GM23338 (cell line): ENCODE results near the gene ARID1B. TPM values are rescaled to one million over a fixed set of nuclear protein-coding genes. Genes with fewer than 3 reads are reported as not detected.

Experiments
- ATAC-seq: fragments of 200-7000 bp; cut with Tn5 transposase; 3 replicates; pipeline ENCODE4 v1.9.1; 2020
- DNase-seq: peaks from one replicate; pipeline ENCODE4 v3.0.0-alpha.2; 2015; ENCODE audit warnings: low spot score
- H2AFZ ChIP-seq: fragments of 200-600 bp; sonication (generic); 2 replicates; pipeline ENCODE4 v1.8.0; 2016; ENCODE audit warnings: antibody characterized with exemption, mild to moderate bottlenecking, moderate library complexity
- H3F3A ChIP-seq: fragments of 200-600 bp; sonication (generic); replicated peaks from 2 replicates; pipeline ENCODE4 v1.8.0; 2017; ENCODE audit warnings: antibody characterized with exemption, mixed run types, low read depth
- H3K27ac ChIP-seq: fragments of 200-600 bp; sonication (generic); 2 replicates; pipeline ENCODE4 v1.6.1; 2016; ENCODE audit warnings: low read depth
- H3K27me3 ChIP-seq: fragments of 200-600 bp; sonication (generic); 2 replicates; pipeline ENCODE4 v1.8.0; 2016; ENCODE audit warnings: mild to moderate bottlenecking, mixed run types, moderate library complexity; ENCODE audit not compliant: insufficient read depth
- H3K36me3 ChIP-seq: fragments of 200-600 bp; sonication (generic); 2 replicates; pipeline ENCODE4 v1.8.0; 2016; ENCODE audit warnings: mild to moderate bottlenecking; ENCODE audit not compliant: insufficient read depth
- H3K4me1 ChIP-seq: fragments of 200-600 bp; sonication (generic); 2 replicates; pipeline ENCODE4 v1.8.0; 2016; ENCODE audit warnings: mild to moderate bottlenecking, moderate library complexity; ENCODE audit not compliant: insufficient read depth
- H3K4me2 ChIP-seq: fragments of 200-600 bp; sonication (generic); 2 replicates; pipeline ENCODE4 v1.7.1; 2017; ENCODE audit warnings: mixed run types
- H3K4me3 ChIP-seq: fragments of 200-600 bp; sonication (generic); 2 replicates; pipeline ENCODE4 v1.6.1; 2016; ENCODE audit warnings: mixed run types
- H3K79me2 ChIP-seq: fragments of 200-600 bp; sonication (generic); replicated peaks from 2 replicates; pipeline ENCODE4 v1.8.0; 2017; ENCODE audit warnings: mild to moderate bottlenecking; ENCODE audit not compliant: insufficient read depth
- H3K9me2 ChIP-seq: fragments of 200-600 bp; sonication (generic); 2 replicates; pipeline ENCODE4 v1.8.0; 2017; ENCODE audit not compliant: insufficient read depth
- H4K20me1 ChIP-seq: fragments of 200-600 bp; sonication (generic); replicated peaks from 2 replicates; pipeline ENCODE4 v1.8.0; 2017; ENCODE audit warnings: mild to moderate bottlenecking; ENCODE audit not compliant: insufficient read depth
- H3K27ac Mint-ChIP-seq: 2 replicates; pipeline ENCODE4 v1.8.0; 2020; ENCODE audit warnings: inconsistent platforms, mild to moderate bottlenecking, moderate library complexity, mixed read lengths
- H3K27me3 Mint-ChIP-seq: 3 replicates; pipeline ENCODE4 v1.8.0; 2022; ENCODE audit warnings: low read depth, mild to moderate bottlenecking, moderate library complexity, mixed read lengths, inconsistent platforms; ENCODE audit not compliant: insufficient read depth, poor library complexity
- H3K36me3 Mint-ChIP-seq: 3 replicates; pipeline ENCODE4 v1.8.0; 2021; ENCODE audit warnings: low read depth, mild to moderate bottlenecking, inconsistent platforms, moderate library complexity, mixed read lengths
- H3K4me1 Mint-ChIP-seq: 3 replicates; pipeline ENCODE4 v1.8.0; 2020; ENCODE audit warnings: mild to moderate bottlenecking, inconsistent platforms, mixed read lengths
- H3K4me3 Mint-ChIP-seq: 3 replicates; pipeline ENCODE4 v1.8.0; 2021; ENCODE audit warnings: moderate library complexity, mild to moderate bottlenecking, inconsistent platforms, mixed read lengths
- H3K9me3 Mint-ChIP-seq: 3 replicates; pipeline ENCODE4 v1.8.0; 2020; ENCODE audit warnings: moderate library complexity, mild to moderate bottlenecking, inconsistent platforms, mixed read lengths
- CREB1 ChIP-seq: fragments of 250-450 bp; sonication (Bioruptor Pico); IDR thresholded peaks from 2 replicates; pipeline ENCODE4 v1.5.0; 2020; ENCODE audit warnings: low read depth, mild to moderate bottlenecking, moderate library complexity
- CTCF ChIP-seq, 2 experiments: fragments of 200-600 bp in 1 of 2; sonication (generic) in 1 of 2; conservative IDR thresholded peaks; 2 replicates each; pipeline versions ENCODE4 v1.5.1 to v1.6.1; 2016 to 2017; ENCODE audit warnings: antibody characterized with exemption in 2 of 2, low read depth in 2 of 2, mild to moderate bottlenecking in 2 of 2, moderate library complexity in 1 of 2
- EZH2 ChIP-seq: fragments of 200-600 bp; sonication (generic); IDR thresholded peaks from one replicate; pipeline ENCODE4 v1.8.0; 2017; ENCODE audit warnings: antibody characterized with exemption, mild to moderate bottlenecking, low read depth; ENCODE audit not compliant: unreplicated experiment
- EZH2phosphoT487 ChIP-seq: fragments of 200-600 bp; sonication (generic); IDR thresholded peaks from one replicate; pipeline ENCODE4 v1.8.1; 2018; ENCODE audit warnings: antibody characterized with exemption; ENCODE audit not compliant: unreplicated experiment
- JUNB ChIP-seq: IDR thresholded peaks from one replicate; pipeline ENCODE4 v1.6.1; 2016; ENCODE audit warnings: antibody characterized with exemption; ENCODE audit not compliant: unreplicated experiment
- NANOG ChIP-seq: IDR thresholded peaks from 2 replicates; pipeline ENCODE4 v1.6.1; 2016; ENCODE audit warnings: antibody characterized with exemption, borderline replicate concordance
- POLR2AphosphoS5 ChIP-seq: IDR thresholded peaks from 2 replicates; pipeline ENCODE4 v1.6.1; 2016; ENCODE audit warnings: antibody characterized with exemption, low read depth
- REST ChIP-seq: IDR thresholded peaks from one replicate; pipeline ENCODE4 v1.6.1; 2018; ENCODE audit warnings: antibody characterized with exemption; ENCODE audit not compliant: unreplicated experiment
- ZNF114 ChIP-seq: fragments of 250-450 bp; sonication (Bioruptor Pico); IDR thresholded peaks from 2 replicates; pipeline ENCODE4 v1.5.0; 2020; ENCODE audit warnings: mild to moderate bottlenecking, moderate library complexity
- ZNF331 ChIP-seq: fragments of 250-450 bp; sonication (Bioruptor Pico); IDR thresholded peaks from 2 replicates; pipeline ENCODE4 v1.5.0; 2020; ENCODE audit warnings: low read depth, mild to moderate bottlenecking, moderate library complexity
- ZNF462 ChIP-seq: fragments of 250-450 bp; sonication (Bioruptor Pico); IDR thresholded peaks from 2 replicates; pipeline ENCODE4 v1.5.0; 2020; ENCODE audit warnings: mild to moderate bottlenecking, moderate library complexity
- polyA plus RNA-seq: library from polyadenylated mRNA; unstranded; fragments of >200 nt; fragmentation: Nextera tagmentation; extraction: Ambion mirVana; gene quantifications from 2 replicates; pipeline ENCODE4 v1.2.1, GENCODE V29; 2016
- total RNA-seq: library from RNA; depleted of rRNA; stranded (reverse); fragments of >200 nt; shearing (Covaris generic); gene quantifications from 2 replicates; pipeline ENCODE4 v1.2.3, GENCODE V29; 2014

The ARID1B gene
- total and polyA plus RNA-seq, 2 experiments from 2014 or later, result 59.3 to 72.2 TPM

- TF ChIP-seq EZH2phosphoT487 (no peak), REST (no peak), ZNF331 (CRISPR knock-in tag) (no peak), EZH2 (no peak), CREB1 (CRISPR knock-in tag) (no peak), CTCF (conservative IDR thresholded peaks at IDR 0.05; ENCODE audit: low read depth in 2 of 2) (no peak), ZNF114 (no peak), POLR2AphosphoS5 (no peak), NANOG (no peak)
These were observed 49.3 kb upstream of the ARID1B start (continued) for GRCh38 chr6:156727715-156728385.

- Mint-ChIP-seq H3K4me1 (no peaks in the 10 kb centered on the region; the same call in 2 of the 3 replicates), H3K4me3 (no peak overlapping the region), H3K9me3 (no peaks in the 10 kb centered on the region), H3K27ac (no peak overlapping the region), H3K27me3 (peaks cover 4% of the 10 kb centered on the region), H3K36me3 (no peaks in the 10 kb centered on the region)
- H3K9me2 ChIP-seq, result no peaks in the 10 kb centered on the region
- no peaks in the 10 kb centered on the region for H3K79me2 ChIP-seq
- ATAC-seq, result no peak
- no peak overlapping the region for H3K4me2 ChIP-seq
- no peak overlapping the region for H2AFZ ChIP-seq
- H3K27ac ChIP-seq, result no peak overlapping the region
- H3K27me3 ChIP-seq, result no peaks in the 10 kb centered on the region
- no peaks in the 10 kb centered on the region for H4K20me1 ChIP-seq
- DNase-seq, result no peak
- no peaks in the 10 kb centered on the region for H3K36me3 ChIP-seq
- H3K4me1 ChIP-seq, result no peaks in the 10 kb centered on the region
- H3F3A ChIP-seq, result no peaks in the 10 kb centered on the region
- H3K4me3 ChIP-seq, result no peak overlapping the region
- TF ChIP-seq ZNF114 (no peak), ZNF462 (no peak), JUNB (no peak), CTCF (conservative IDR thresholded peaks at IDR 0.05; ENCODE audit: low read depth in 2 of 2) (no peak), POLR2AphosphoS5 (no peak), NANOG (no peak), EZH2phosphoT487 (no peak)
These were observed 47.9 kb upstream of the ARID1B start for GRCh38 chr6:156729248-156729647.
